WTC11 (cell line): ENCODE measurements around the gene TBC1D22A. TPM values are rescaled to one million over a fixed set of nuclear protein-coding genes. Genes with fewer than 3 reads are reported as not detected.

Source experiments
- ATAC-seq: fragments of 200-7000 bp; cut with Tn5 transposase; 2 replicates; pipeline ENCODE4 v1.10.0; 2021; ENCODE audit warnings: mild to moderate bottlenecking, moderate library complexity
- CTCF ChIA-PET: fragments of 300-600 bp; sonication (Branson Sonifier 250); formaldehyde crosslinking; loops from one replicate; lab custom pipeline; 2021; ENCODE audit warnings: antibody characterized with exemption; lab: Charles Lee
- POLR2A ChIA-PET: fragments of 350-600 bp; sonication (Branson Sonifier 250); formaldehyde crosslinking; loops from one replicate; lab custom pipeline; 2021; ENCODE audit warnings: antibody characterized with exemption; lab: Charles Lee
- DNase-seq: peaks from one replicate; pipeline ENCODE4 v3.0.0; 2021; ENCODE audit warnings: low spot score
- H3K27ac Mint-ChIP-seq: 2 replicates; pipeline ENCODE4 v1.8.0; 2021; ENCODE audit warnings: mixed read lengths
- H3K27me3 Mint-ChIP-seq: 2 replicates; pipeline ENCODE4 v1.8.0; 2021; ENCODE audit warnings: low read depth, mild to moderate bottlenecking, moderate library complexity, mixed read lengths
- H3K36me3 Mint-ChIP-seq: 2 replicates; pipeline ENCODE4 v1.8.0; 2021; ENCODE audit warnings: mixed read lengths
- H3K4me1 Mint-ChIP-seq: 2 replicates; pipeline ENCODE4 v1.8.0; 2022; ENCODE audit warnings: mixed read lengths
- H3K4me3 Mint-ChIP-seq: 2 replicates; pipeline ENCODE4 v1.8.0; 2021; ENCODE audit warnings: mild to moderate bottlenecking, moderate library complexity, mixed read lengths
- H3K9me3 Mint-ChIP-seq: 2 replicates; pipeline ENCODE4 v1.8.0; 2021; ENCODE audit warnings: mixed read lengths
- ATF2 ChIP-seq: sonication (generic); formaldehyde crosslinking; IDR thresholded peaks from 2 replicates; pipeline ENCODE4 v1.8.1; 2022; ENCODE audit warnings: low read depth, missing genetic modification reagents, borderline replicate concordance
- GABPB1 ChIP-seq: sonication (generic); formaldehyde crosslinking; IDR thresholded peaks from 2 replicates; pipeline ENCODE4 v1.8.1; 2023; ENCODE audit warnings: mild to moderate bottlenecking, missing genetic modification reagents
- HMGXB4 ChIP-seq: sonication (generic); formaldehyde crosslinking; IDR thresholded peaks from 2 replicates; pipeline ENCODE4 v1.8.1; 2023; ENCODE audit warnings: mild to moderate bottlenecking, moderate library complexity, missing genetic modification reagents
- MLX ChIP-seq: sonication (generic); formaldehyde crosslinking; IDR thresholded peaks from 2 replicates; pipeline ENCODE4 v1.8.1; 2023; ENCODE audit warnings: mild to moderate bottlenecking, missing genetic modification reagents, moderate library complexity
- NFATC4 ChIP-seq: fragments of 250-450 bp; sonication (Bioruptor Pico); IDR thresholded peaks from 2 replicates; pipeline ENCODE4 v1.9.0; 2021; ENCODE audit warnings: mild to moderate bottlenecking
- OVOL2 ChIP-seq: fragments of 250-450 bp; sonication (Bioruptor Pico); IDR thresholded peaks from 2 replicates; pipeline ENCODE4 v1.9.0; 2021; ENCODE audit warnings: mild to moderate bottlenecking, borderline replicate concordance
- PRRX2 ChIP-seq: fragments of 250-450 bp; sonication (Bioruptor Pico); IDR thresholded peaks from 2 replicates; pipeline ENCODE4 v1.8.0; 2021; ENCODE audit warnings: mild to moderate bottlenecking
- TCF7 ChIP-seq: sonication (generic); formaldehyde crosslinking; IDR thresholded peaks from 2 replicates; pipeline ENCODE4 v1.8.0; 2022; ENCODE audit warnings: mild to moderate bottlenecking, low read depth, missing genetic modification reagents, moderate library complexity
- TEAD1 ChIP-seq: sonication (generic); formaldehyde crosslinking; IDR thresholded peaks from 2 replicates; pipeline ENCODE4 v1.8.0; 2022; ENCODE audit warnings: mild to moderate bottlenecking, missing genetic modification reagents
- ZNF396 ChIP-seq: fragments of 250-450 bp; sonication (Bioruptor Pico); IDR thresholded peaks from 2 replicates; pipeline ENCODE4 v1.8.0; 2021; ENCODE audit warnings: mild to moderate bottlenecking, moderate library complexity, borderline replicate concordance
- ZNF425 ChIP-seq: fragments of 250-450 bp; sonication (Bioruptor Pico); conservative IDR thresholded peaks from 2 replicates; pipeline ENCODE4 v1.9.0; 2021; ENCODE audit warnings: mild to moderate bottlenecking
- ZNF671 ChIP-seq: fragments of 250-450 bp; sonication (Bioruptor Pico); IDR thresholded peaks from 2 replicates; pipeline ENCODE4 v1.8.0; 2021; ENCODE audit warnings: mild to moderate bottlenecking
- total RNA-seq: library from RNA; stranded (reverse); gene quantifications from 3 replicates; pipeline ENCODE4 v1.2.3, GENCODE V29; 2021
- TF ChIP-seq, protein P1 (sequence below): sonication (generic); formaldehyde crosslinking; conservative IDR thresholded peaks from 2 replicates; pipeline ENCODE4 v1.8.1; 2023; ENCODE audit warnings: mild to moderate bottlenecking, low read depth, missing genetic modification reagents, moderate library complexity
- TF ChIP-seq, protein P2 (sequence below): fragments of 200-600 bp; IDR thresholded peaks from 2 replicates; pipeline ENCODE4 v1.8.0; 2022; ENCODE audit warnings: antibody characterized with exemption
- TF ChIP-seq, protein P3 (sequence below): sonication (generic); formaldehyde crosslinking; IDR thresholded peaks from 2 replicates; pipeline ENCODE4 v1.8.1; 2023; ENCODE audit warnings: mild to moderate bottlenecking, missing genetic modification reagents, moderate library complexity
- TF ChIP-seq, protein P4 (sequence below): fragments of 250-450 bp; sonication (Bioruptor Pico); IDR thresholded peaks from 2 replicates; pipeline ENCODE4 v1.9.0; 2021; ENCODE audit warnings: moderate library complexity, mild to moderate bottlenecking, inconsistent platforms, borderline replicate concordance

The TBC1D22A gene
- total RNA-seq, 1 experiment from 2014 or later = 18.1 TPM

DNA sequence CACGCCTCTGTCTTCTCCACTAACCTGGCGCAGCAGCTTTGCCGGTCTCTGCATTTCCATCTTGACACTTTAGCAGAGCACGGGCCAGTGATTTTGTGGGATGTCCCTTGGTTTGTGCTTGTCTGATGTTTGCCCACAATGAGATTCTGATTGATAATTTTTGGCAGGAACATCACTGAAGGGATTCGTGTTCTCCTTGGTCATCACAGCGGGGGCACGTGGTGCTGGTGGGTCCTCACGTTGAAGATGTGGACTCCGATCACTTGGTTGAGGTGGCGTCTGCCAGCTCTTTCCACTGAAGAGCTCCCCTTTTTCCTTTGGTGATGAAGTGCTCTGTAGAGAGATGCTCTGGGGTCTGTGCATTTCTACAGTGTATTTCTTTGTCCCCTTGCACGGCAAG is 37.2 kb downstream of the TBC1D22A start:
- no peak for DNase-seq
- Mint-ChIP-seq H3K27ac (no peak overlapping the region), H3K4me3 (no peak overlapping the region), H3K4me1 (peaks cover 3% of the 10 kb centered on the region), H3K27me3 (no peaks in the 10 kb centered on the region; the same call in 1 of the 2 replicates), H3K36me3 (peaks cover 15% of the 10 kb centered on the region; the same call in 1 of the 2 replicates)
- ATAC-seq = no peak
- CTCF ChIA-PET = interaction anchor here (0.6 to 1.7 kb wide), 4 partner anchors 12 to 683 kb away, joined by 4 to 20 read pairs (median 11); no protein-coding TSS in a partner anchor
- POLR2A ChIA-PET = no interaction called here
- TF ChIP-seq ZNF396 (CRISPR knock-in tag) = no peak
- TF ChIP-seq, protein P1, sequence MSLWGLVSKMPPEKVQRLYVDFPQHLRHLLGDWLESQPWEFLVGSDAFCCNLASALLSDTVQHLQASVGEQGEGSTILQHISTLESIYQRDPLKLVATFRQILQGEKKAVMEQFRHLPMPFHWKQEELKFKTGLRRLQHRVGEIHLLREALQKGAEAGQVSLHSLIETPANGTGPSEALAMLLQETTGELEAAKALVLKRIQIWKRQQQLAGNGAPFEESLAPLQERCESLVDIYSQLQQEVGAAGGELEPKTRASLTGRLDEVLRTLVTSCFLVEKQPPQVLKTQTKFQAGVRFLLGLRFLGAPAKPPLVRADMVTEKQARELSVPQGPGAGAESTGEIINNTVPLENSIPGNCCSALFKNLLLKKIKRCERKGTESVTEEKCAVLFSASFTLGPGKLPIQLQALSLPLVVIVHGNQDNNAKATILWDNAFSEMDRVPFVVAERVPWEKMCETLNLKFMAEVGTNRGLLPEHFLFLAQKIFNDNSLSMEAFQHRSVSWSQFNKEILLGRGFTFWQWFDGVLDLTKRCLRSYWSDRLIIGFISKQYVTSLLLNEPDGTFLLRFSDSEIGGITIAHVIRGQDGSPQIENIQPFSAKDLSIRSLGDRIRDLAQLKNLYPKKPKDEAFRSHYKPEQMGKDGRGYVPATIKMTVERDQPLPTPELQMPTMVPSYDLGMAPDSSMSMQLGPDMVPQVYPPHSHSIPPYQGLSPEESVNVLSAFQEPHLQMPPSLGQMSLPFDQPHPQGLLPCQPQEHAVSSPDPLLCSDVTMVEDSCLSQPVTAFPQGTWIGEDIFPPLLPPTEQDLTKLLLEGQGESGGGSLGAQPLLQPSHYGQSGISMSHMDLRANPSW (CRISPR knock-in tag) = no peak
- no peak for TF ChIP-seq GABPB1
- TF ChIP-seq TEAD1 (CRISPR knock-in tag) = no peak
- no peak for TF ChIP-seq OVOL2 (CRISPR knock-in tag)
- TF ChIP-seq, protein P2, sequence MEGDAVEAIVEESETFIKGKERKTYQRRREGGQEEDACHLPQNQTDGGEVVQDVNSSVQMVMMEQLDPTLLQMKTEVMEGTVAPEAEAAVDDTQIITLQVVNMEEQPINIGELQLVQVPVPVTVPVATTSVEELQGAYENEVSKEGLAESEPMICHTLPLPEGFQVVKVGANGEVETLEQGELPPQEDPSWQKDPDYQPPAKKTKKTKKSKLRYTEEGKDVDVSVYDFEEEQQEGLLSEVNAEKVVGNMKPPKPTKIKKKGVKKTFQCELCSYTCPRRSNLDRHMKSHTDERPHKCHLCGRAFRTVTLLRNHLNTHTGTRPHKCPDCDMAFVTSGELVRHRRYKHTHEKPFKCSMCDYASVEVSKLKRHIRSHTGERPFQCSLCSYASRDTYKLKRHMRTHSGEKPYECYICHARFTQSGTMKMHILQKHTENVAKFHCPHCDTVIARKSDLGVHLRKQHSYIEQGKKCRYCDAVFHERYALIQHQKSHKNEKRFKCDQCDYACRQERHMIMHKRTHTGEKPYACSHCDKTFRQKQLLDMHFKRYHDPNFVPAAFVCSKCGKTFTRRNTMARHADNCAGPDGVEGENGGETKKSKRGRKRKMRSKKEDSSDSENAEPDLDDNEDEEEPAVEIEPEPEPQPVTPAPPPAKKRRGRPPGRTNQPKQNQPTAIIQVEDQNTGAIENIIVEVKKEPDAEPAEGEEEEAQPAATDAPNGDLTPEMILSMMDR = no peak
- TF ChIP-seq, protein P3, sequence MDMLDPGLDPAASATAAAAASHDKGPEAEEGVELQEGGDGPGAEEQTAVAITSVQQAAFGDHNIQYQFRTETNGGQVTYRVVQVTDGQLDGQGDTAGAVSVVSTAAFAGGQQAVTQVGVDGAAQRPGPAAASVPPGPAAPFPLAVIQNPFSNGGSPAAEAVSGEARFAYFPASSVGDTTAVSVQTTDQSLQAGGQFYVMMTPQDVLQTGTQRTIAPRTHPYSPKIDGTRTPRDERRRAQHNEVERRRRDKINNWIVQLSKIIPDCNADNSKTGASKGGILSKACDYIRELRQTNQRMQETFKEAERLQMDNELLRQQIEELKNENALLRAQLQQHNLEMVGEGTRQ (CRISPR knock-in tag) = no peak
- TF ChIP-seq ZNF425 = no peak
- TF ChIP-seq MLX (CRISPR knock-in tag) = no peak
- TF ChIP-seq HMGXB4 (CRISPR knock-in tag) = no peak
- TF ChIP-seq, protein P4, sequence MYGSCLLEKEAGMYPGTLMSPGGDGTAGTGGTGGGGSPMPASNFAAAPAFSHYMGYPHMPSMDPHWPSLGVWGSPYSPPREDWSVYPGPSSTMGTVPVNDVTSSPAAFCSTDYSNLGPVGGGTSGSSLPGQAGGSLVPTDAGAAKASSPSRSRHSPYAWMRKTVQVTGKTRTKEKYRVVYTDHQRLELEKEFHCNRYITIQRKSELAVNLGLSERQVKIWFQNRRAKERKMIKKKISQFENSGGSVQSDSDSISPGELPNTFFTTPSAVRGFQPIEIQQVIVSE (CRISPR knock-in tag) = no peak
- TF ChIP-seq NFATC4 (CRISPR knock-in tag) = no peak
- TF ChIP-seq ATF2 = no peak
- no peak for TF ChIP-seq PRRX2 (CRISPR knock-in tag)
- no peak for TF ChIP-seq ZNF671 (CRISPR knock-in tag)
- TF ChIP-seq TCF7 = no peak
- TF ChIP-seq, all 79 proteins: peak for 0
- no peaks in the 10 kb centered on the region for H3K9me3 Mint-ChIP-seq
